NCI-H2227 (cell line): ENCODE results near the gene VSTM4.

Experiments
- DNase-seq: peaks from one replicate; lab custom pipeline; 2025; ENCODE audit not compliant: unreplicated experiment; lab: John Stamatoyannopoulos, UW

Gene VSTM4

GRCh38 chr10:48974510-48975156, 140.7 kb downstream of the VSTM4 start:
- DNase-seq, result no peak

GRCh38 chr10:48973065-48973464, 142.3 kb downstream of the VSTM4 start:
- no peak for DNase-seq

GRCh38 chr10:48970654-48971053, 144.7 kb downstream of the VSTM4 start:
- DNase-seq, result no peak

- no peak for DNase-seq
These were observed 145.3 kb downstream of the VSTM4 start for GRCh38 chr10:48970046-48970445.

- no peak for DNase-seq
These were observed 147.3 kb downstream of the VSTM4 start for GRCh38 chr10:48968036-48968435.

- no peak for DNase-seq
These were observed 149.9 kb downstream of the VSTM4 start for GRCh38 chr10:48965460-48965859.
